DOHH2 (cell line): Measurements from ENCODE around the gene AP3B1.

Source experiments
- CTCF ChIP-seq: fragments of 200-600 bp; sonication (generic); IDR thresholded peaks from one replicate; pipeline ENCODE4 v1.5.1; 2014; ENCODE audit warnings: antibody characterized with exemption, mild to moderate bottlenecking, low read depth, low read length; ENCODE audit not compliant: poor library complexity, severe bottlenecking
- EZH2phosphoT487 ChIP-seq: fragments of 200-600 bp; sonication (generic); IDR thresholded peaks from 2 replicates; pipeline ENCODE4 v1.6.1; 2017; ENCODE audit warnings: borderline replicate concordance, mild to moderate bottlenecking, antibody characterized with exemption, low read length, moderate library complexity, mixed read lengths

GRCh38 chr5:78112931-78113330, 181.6 kb downstream of the AP3B1 start:
- TF ChIP-seq CTCF (no peak), EZH2phosphoT487 (no peak)
